Endothelial cell of umbilical vein (primary cell): Measurements from ENCODE around the gene PNLDC1. TPM values are rescaled to one million over a fixed set of nuclear protein-coding genes. Genes with fewer than 3 reads are reported as not detected.

ENCODE experiments used
- BruUV-seq: library from RNA; stranded (reverse); fragments of 400-500 nt; replicated peaks from 2 replicates; lab custom pipeline; 2021; lab: Mats Ljungman, UMichigan
- CTCF ChIA-PET: fragments of 300-600, 350-600 bp; sonication (Branson Sonifier 250); formaldehyde crosslinking; loops from one replicate; lab custom pipeline; 2021; ENCODE audit warnings: antibody characterized with exemption, inconsistent platforms; lab: Charles Lee
- POLR2A ChIA-PET: fragments of 300-600, 350-600 bp; sonication (Branson Sonifier 250); formaldehyde crosslinking; loops from one replicate; lab custom pipeline; 2021; ENCODE audit warnings: antibody characterized with exemption, inconsistent platforms; lab: Charles Lee
- DNase-seq: peaks from one replicate; pipeline ENCODE4 v3.0.0-alpha.2; 2011; ENCODE audit warnings: low read depth, low spot score
- FAIRE-seq: peaks from 2 replicates; lab custom pipeline; 2011; peaks lifted over from hg19 to GRCh38; lab: Jason Lieb, UNC
- H2AFZ ChIP-seq: 2 replicates; pipeline ENCODE4 v1.6.0; 2012; ENCODE audit warnings: low read depth, low read length, control low read depth, inconsistent platforms
- H3K27ac ChIP-seq: 2 replicates; pipeline ENCODE4 v1.5.1; 2011; ENCODE audit warnings: low read depth, mild to moderate bottlenecking, control low read depth, low read length, moderate library complexity; ENCODE audit not compliant: insufficient read depth
- H3K27me3 ChIP-seq, 2 experiments: 2 replicates each; pipeline versions ENCODE4 v1.6.0 to v1.6.1; 2011; ENCODE audit warnings: low read length in 2 of 2, mixed read lengths in 1 of 2; ENCODE audit not compliant: control insufficient read depth in 2 of 2, insufficient read depth in 2 of 2
- H3K36me3 ChIP-seq, 2 experiments: 2 replicates in 1 of 2; 3 replicates in 1 of 2; pipeline ENCODE4 v1.5.1; 2011; ENCODE audit warnings: low read length in 2 of 2, mild to moderate bottlenecking in 1 of 2, moderate library complexity in 1 of 2; ENCODE audit not compliant: control insufficient read depth in 2 of 2, insufficient read depth in 2 of 2; ENCODE audit errors: extremely low read depth in 1 of 2
- H3K4me1 ChIP-seq: 3 replicates; pipeline ENCODE4 v1.5.1; 2011; ENCODE audit warnings: mild to moderate bottlenecking, low read length; ENCODE audit not compliant: control insufficient read depth, insufficient read depth; ENCODE audit errors: extremely low read depth
- H3K4me2 ChIP-seq: 2 replicates; pipeline ENCODE4 v1.6.1; 2011; ENCODE audit warnings: low read length, control low read depth, mixed read lengths; ENCODE audit not compliant: insufficient read depth
- H3K4me3 ChIP-seq, 3 experiments: fragments of 200-600 bp in 1 of 3; sonication (generic), shearing (Covaris generic) in 1 of 3; replicated peaks in 1 of 3; 2 replicates each; pipeline ENCODE4 v1.5.1; 2011 to 2016; ENCODE audit warnings: control low read depth in 3 of 3, low read length in 3 of 3, mild to moderate bottlenecking in 2 of 3, inconsistent platforms in 1 of 3, low read depth in 1 of 3, moderate library complexity in 1 of 3; ENCODE audit not compliant: insufficient read depth in 1 of 3
- H3K79me2 ChIP-seq: 2 replicates; pipeline ENCODE4 v1.6.0; 2012; ENCODE audit warnings: low read length, inconsistent platforms; ENCODE audit not compliant: control insufficient read depth, insufficient read depth
- H3K9ac ChIP-seq: replicated peaks from 2 replicates; pipeline ENCODE3; 2011; ENCODE audit warnings: low read length, control low read depth; ENCODE audit not compliant: insufficient read depth; ENCODE audit errors: extremely low read depth
- H3K9me1 ChIP-seq: replicated peaks from 3 replicates; pipeline ENCODE4 v1.6.0; 2011; ENCODE audit warnings: mild to moderate bottlenecking, low read length; ENCODE audit not compliant: control insufficient read depth, insufficient read depth; ENCODE audit errors: extremely low read depth
- H3K9me3 ChIP-seq: replicated peaks from 2 replicates; pipeline ENCODE4 v1.5.1; 2012; ENCODE audit warnings: low read length, inconsistent platforms; ENCODE audit not compliant: control insufficient read depth, insufficient read depth
- H4K20me1 ChIP-seq: replicated peaks from 2 replicates; pipeline ENCODE3; 2011; ENCODE audit warnings: mild to moderate bottlenecking, low read length; ENCODE audit not compliant: control insufficient read depth, insufficient read depth; ENCODE audit errors: extremely low read depth
- CTCF ChIP-seq, 2 donors: IDR thresholded peaks; 1 replicate in 1 of 2; 2 replicates in 1 of 2; pipeline ENCODE4 v1.5.1; 2011; ENCODE audit warnings: low read length in 2 of 2, mild to moderate bottlenecking in 2 of 2, moderate library complexity in 2 of 2, control low read depth in 1 of 2, inconsistent platforms in 1 of 2, low read depth in 1 of 2; ENCODE audit not compliant: insufficient read depth in 1 of 2; ENCODE audit errors: extremely low read depth in 1 of 2
- EZH2 ChIP-seq: IDR thresholded peaks from 2 replicates; pipeline ENCODE4 v1.6.1; 2012; ENCODE audit warnings: borderline replicate concordance, low read depth, mild to moderate bottlenecking, moderate library complexity, low read length, inconsistent platforms; ENCODE audit not compliant: severe bottlenecking
- FOS ChIP-seq: IDR thresholded peaks from 2 replicates; pipeline ENCODE4 v1.6.1; 2011; ENCODE audit warnings: mild to moderate bottlenecking, low read length, moderate library complexity, borderline replicate concordance; ENCODE audit not compliant: insufficient read depth
- GATA2 ChIP-seq: IDR thresholded peaks from 2 replicates; pipeline ENCODE4 v1.7.0; 2011; ENCODE audit warnings: low read depth, mild to moderate bottlenecking, moderate library complexity, mixed read lengths, low read length; ENCODE audit not compliant: insufficient read length, insufficient read depth
- JUN ChIP-seq: IDR thresholded peaks from 2 replicates; pipeline ENCODE4 v1.6.1; 2011; ENCODE audit warnings: borderline replicate concordance, low read depth; ENCODE audit not compliant: insufficient read length, insufficient read depth
- MAX ChIP-seq: IDR thresholded peaks from 2 replicates; pipeline ENCODE4 v1.6.1; 2011; ENCODE audit not compliant: insufficient read depth, insufficient read length
- MYC ChIP-seq: IDR thresholded peaks from one replicate; pipeline ENCODE4 v1.6.1; 2011; ENCODE audit warnings: mild to moderate bottlenecking, low read depth, low read length
- POLR2A ChIP-seq: IDR thresholded peaks from 2 replicates; pipeline ENCODE4 v1.6.1; 2012; ENCODE audit warnings: low read depth, mild to moderate bottlenecking, control low read depth, low read length
- POLR2AphosphoS5 ChIP-seq: IDR thresholded peaks from 2 replicates; pipeline ENCODE4 v1.6.1; 2012; ENCODE audit warnings: low read depth, mild to moderate bottlenecking, control low read depth, low read length, moderate library complexity; ENCODE audit not compliant: insufficient read depth
- dilution Hi-C: fragments of 300-500 bp; cut with MboI; formaldehyde crosslinking; loops from one replicate; pipeline ENCODE4 v1.15.0; 2019; ENCODE audit warnings: low sequenced_read_pairs; ENCODE audit not compliant: extremely low pct_ligation_motif_present
- intact Hi-C: fragments of 100-400 bp; cut with micrococcal nuclease; formaldehyde crosslinking; loops from one replicate; pipeline ENCODE4 v1.10.0; 2022
- polyA plus RNA-seq, 4 experiments: library from polyadenylated mRNA; depleted of rRNA in 3 of 4; stranded (reverse) in 3 of 4; unstranded in 1 of 4; fragments of >200 nt; gene quantifications; 2 replicates each; pipeline versions ENCODE4 v1.2.1 to v1.2.3, GENCODE V29; 2011 to 2012; ENCODE audit warnings: missing spikeins in 1 of 4
- total RNA-seq: library from RNA; stranded (reverse); gene quantifications from 2 replicates; pipeline ENCODE4 v1.2.3, GENCODE V29; 2021

Gene PNLDC1
- total and polyA plus RNA-seq, 2 donors (not counting 3 experiments of a cell fraction or from before 2014, with no cell fraction given): not detected

GRCh38 chr6:159761873-159762680 is 38.0 kb upstream of the PNLDC1 start, which contains the start of gene ACAT2:
ACAT2 (plus strand) TSS chr6:159762045; CDS start chr6:159762088, 43 bp downstream.
- TF ChIP-seq FOS: no peak
- peak; percentile 74 for TF ChIP-seq POLR2AphosphoS5
- peak; percentile 46 for TF ChIP-seq MAX
- no peak for TF ChIP-seq GATA2
- no peak for TF ChIP-seq CTCF (IDR thresholded peaks at IDR 0.05; ENCODE audit: extremely low read depth in 1 of 2, insufficient read depth in 1 of 2, low read depth in 1 of 2, low read length in 2 of 2)
- no peak for TF ChIP-seq EZH2
- no peak for TF ChIP-seq JUN
- no peak for TF ChIP-seq MYC
- TF ChIP-seq POLR2A: peak; percentile 72
- no peaks in the 10 kb centered on the region for H4K20me1 ChIP-seq
- CTCF ChIA-PET: interaction anchor here (0.6 to 0.9 kb wide), 2 partner anchors 11 to 28 kb away, joined by 3 to 4 read pairs; partner anchors contain the start of genes MRPL18 and TCP1
- H3K9me3 ChIP-seq: no peaks in the 10 kb centered on the region
- peak within 1 kb of the TSS; percentile 70 for H3K4me2 ChIP-seq
- dilution Hi-C loops: no loop called here
- no TSS peak for BruUV-seq
- peak within 1 kb of the TSS; percentile 86 for H3K9ac ChIP-seq
- H3K27me3 ChIP-seq: no peaks in the 10 kb centered on the region
- DNase-seq: peak; percentile 94
- POLR2A ChIA-PET: interaction anchor here (0.6 to 1.8 kb wide), 3 partner anchors 27 to 35 kb away, joined by 3 to 7 read pairs (median 3); partner anchors contain the start of genes TCP1 and WTAP
- intact Hi-C loops: loop anchor here (1.0 kb wide), 3 partner anchors 27 to 71 kb away; partner anchors contain the start of genes TCP1 and WTAP
- peaks cover 6 to 10% of the 10 kb centered on the region in 2 experiments for H3K36me3 ChIP-seq
- H3K27ac ChIP-seq: peak within 1 kb of the TSS; percentile 85
- peak within 1 kb of the TSS; percentile 97 for H2AFZ ChIP-seq
- peaks cover 20% of the 10 kb centered on the region for H3K4me1 ChIP-seq
- H3K79me2 ChIP-seq: peaks cover 16% of the 10 kb centered on the region
- H3K4me3 ChIP-seq: peak within 1 kb of the TSS; percentile 73 to 97 (median 92)
- FAIRE-seq: peak; percentile 95
- no peaks in the 10 kb centered on the region for H3K9me1 ChIP-seq
